Gastrocnemius medialis (tissue), 4 donors: ENCODE data around the gene CACNG5.

Source experiments
- POLR2A ChIP-seq, 2 donors: fragments of 450-650 bp; IDR thresholded peaks; one replicate each; pipeline ENCODE4 v1.6.1; 2017; ENCODE audit warnings: antibody characterized with exemption in 2 of 2, mild to moderate bottlenecking in 2 of 2, moderate library complexity in 2 of 2
- TF ChIP-seq, protein P1 (sequence below), 5 experiments: fragments of 450-650 bp in 3 of 5; fragments of 200-600 bp in 2 of 5; sonication (generic) in 2 of 5; IDR thresholded peaks in 4 of 5; conservative IDR thresholded peaks in 1 of 5; 1 replicate in 4 of 5; 2 replicates in 1 of 5; pipeline ENCODE4 v1.5.1; 2016 to 2019; ENCODE audit warnings: antibody characterized with exemption in 5 of 5, mild to moderate bottlenecking in 3 of 5, moderate library complexity in 3 of 5

DNA sequence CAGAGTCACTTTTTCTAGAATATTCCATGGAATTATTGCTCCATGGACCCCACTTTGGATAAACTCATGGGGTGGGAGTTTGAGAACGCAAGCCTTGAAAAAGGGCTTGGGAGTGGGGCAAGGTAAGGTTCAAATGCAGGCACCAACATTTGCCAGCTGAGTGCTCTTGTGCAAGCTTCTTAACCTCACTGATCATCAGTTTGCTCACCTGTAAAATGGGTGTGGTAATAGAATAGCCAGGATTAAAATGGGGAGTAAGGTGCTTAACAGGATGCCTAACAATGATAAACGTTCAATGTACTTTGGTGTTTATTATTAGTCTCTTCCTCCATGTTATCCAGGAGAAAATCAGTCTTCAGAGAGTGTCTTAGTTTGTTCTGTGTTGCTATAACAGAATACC, 39.0 kb downstream of the CACNG5 start:
- TF ChIP-seq, protein P1, sequence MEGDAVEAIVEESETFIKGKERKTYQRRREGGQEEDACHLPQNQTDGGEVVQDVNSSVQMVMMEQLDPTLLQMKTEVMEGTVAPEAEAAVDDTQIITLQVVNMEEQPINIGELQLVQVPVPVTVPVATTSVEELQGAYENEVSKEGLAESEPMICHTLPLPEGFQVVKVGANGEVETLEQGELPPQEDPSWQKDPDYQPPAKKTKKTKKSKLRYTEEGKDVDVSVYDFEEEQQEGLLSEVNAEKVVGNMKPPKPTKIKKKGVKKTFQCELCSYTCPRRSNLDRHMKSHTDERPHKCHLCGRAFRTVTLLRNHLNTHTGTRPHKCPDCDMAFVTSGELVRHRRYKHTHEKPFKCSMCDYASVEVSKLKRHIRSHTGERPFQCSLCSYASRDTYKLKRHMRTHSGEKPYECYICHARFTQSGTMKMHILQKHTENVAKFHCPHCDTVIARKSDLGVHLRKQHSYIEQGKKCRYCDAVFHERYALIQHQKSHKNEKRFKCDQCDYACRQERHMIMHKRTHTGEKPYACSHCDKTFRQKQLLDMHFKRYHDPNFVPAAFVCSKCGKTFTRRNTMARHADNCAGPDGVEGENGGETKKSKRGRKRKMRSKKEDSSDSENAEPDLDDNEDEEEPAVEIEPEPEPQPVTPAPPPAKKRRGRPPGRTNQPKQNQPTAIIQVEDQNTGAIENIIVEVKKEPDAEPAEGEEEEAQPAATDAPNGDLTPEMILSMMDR (IDR thresholded peaks at IDR 0.05 in 4 of 5, conservative IDR thresholded peaks at IDR 0.05 in 1 of 5), result no peak
- TF ChIP-seq POLR2A (IDR thresholded peaks at IDR 0.05), result no peak
